ENCODE measurements around the gene SOX9. TPM values are rescaled to one million over a fixed set of nuclear protein-coding genes. Genes with fewer than 3 reads are reported as not detected.

Gene SOX9
- total and polyA plus RNA-seq, 4 donors, result 0.42 to 1.7 (median 0.99) TPM

GRCh38 chr17:72167593-72167992, 46.8 kb downstream of the SOX9 start:
- no peak overlapping the region for H3K9ac ChIP-seq (ENCODE audit: low read depth in 1 of 2, low read length in 2 of 2)
- H3K27ac ChIP-seq (ENCODE audit: low read depth in 1 of 2, low read length in 2 of 2), result no peak overlapping the region
- no peaks in the 10 kb centered on the region for H3K4me1 ChIP-seq (ENCODE audit: control insufficient read depth in 4 of 4, insufficient read depth in 4 of 4, low read length in 3 of 4)
- 74% methylated on average over 2 of the region's 2 CpGs for WGBS
- no peak for DNase-seq (ENCODE audit: low spot score)
- H3K27me3 ChIP-seq (ENCODE audit: control insufficient read depth in 4 of 4, insufficient read depth in 4 of 4, low read length in 3 of 4), result peaks cover 0 to 8% (median 0%) of the 10 kb centered on the region in 4 donors
- no peaks in the 10 kb centered on the region for H3K9me3 ChIP-seq (ENCODE audit: control insufficient read depth in 4 of 4, low read length in 3 of 4)
- no peak for TF ChIP-seq TAF1 (conservative IDR thresholded peaks at IDR 0.05)
- no peak overlapping the region for H3K4me3 ChIP-seq (ENCODE audit: low read depth in 1 of 3, low read length in 3 of 3)
- H3K36me3 ChIP-seq (ENCODE audit: control insufficient read depth in 4 of 4, insufficient read depth in 3 of 4, low read depth in 1 of 4, low read length in 3 of 4), result no peaks in the 10 kb centered on the region

DNA sequence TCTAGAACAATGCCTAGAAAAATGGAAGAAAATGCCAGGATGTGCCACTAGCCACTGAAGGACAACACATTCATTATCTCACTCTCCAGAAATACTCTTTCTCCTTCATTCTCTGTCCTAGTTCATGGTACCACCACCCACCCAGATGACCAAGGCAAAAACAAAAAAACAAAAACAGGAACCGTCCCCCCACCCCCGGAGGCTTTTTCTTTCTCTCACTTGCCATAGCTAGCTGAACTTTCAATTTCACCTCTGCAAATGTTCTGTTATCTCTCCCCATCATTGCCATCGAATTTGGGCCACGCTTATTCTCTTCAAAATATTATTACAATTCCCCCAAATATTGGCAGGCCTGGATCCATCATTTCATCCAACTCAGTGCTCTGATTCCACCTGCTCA, 49.0 kb downstream of the SOX9 start:
- TF ChIP-seq HNF4A (conservative IDR thresholded peaks at IDR 0.05) (no peak), ZBTB33 (IDR thresholded peaks at IDR 0.05) (no peak), ATF3 (IDR thresholded peaks at IDR 0.05) (no peak), SP1 (IDR thresholded peaks at IDR 0.05) (no peak), GABPA (IDR thresholded peaks at IDR 0.05 in 1 of 2, conservative IDR thresholded peaks at IDR 0.05 in 1 of 2) (no peak), YY1 (IDR thresholded peaks at IDR 0.05) (no peak), HNF4G (IDR thresholded peaks at IDR 0.05) (no peak), NR2F2 (IDR thresholded peaks at IDR 0.05) (no peak), CTCF (IDR thresholded peaks at IDR 0.05; ENCODE audit: low read depth, low read length, missing input control) (no peak), TAF1 (conservative IDR thresholded peaks at IDR 0.05) (no peak), EGR1 (IDR thresholded peaks at IDR 0.05; ENCODE audit: low read depth in 2 of 2) (no peak), RXRA (IDR thresholded peaks at IDR 0.05) (no peak), REST (IDR thresholded peaks at IDR 0.05) (no peak), RAD21 (IDR thresholded peaks at IDR 0.05) (no peak), JUND (IDR thresholded peaks at IDR 0.05) (no peak), FOXA1 (IDR thresholded peaks at IDR 0.05) (no peak), FOXA2 (IDR thresholded peaks at IDR 0.05) (no peak)
- TF ChIP-seq, protein P1, sequence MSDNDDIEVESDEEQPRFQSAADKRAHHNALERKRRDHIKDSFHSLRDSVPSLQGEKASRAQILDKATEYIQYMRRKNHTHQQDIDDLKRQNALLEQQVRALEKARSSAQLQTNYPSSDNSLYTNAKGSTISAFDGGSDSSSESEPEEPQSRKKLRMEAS (IDR thresholded peaks at IDR 0.05), result no peak
- H3K4me1 ChIP-seq (ENCODE audit: control insufficient read depth in 4 of 4, insufficient read depth in 4 of 4, low read length in 3 of 4), result no peaks in the 10 kb centered on the region
- H3K9me3 ChIP-seq (ENCODE audit: control insufficient read depth in 4 of 4, low read length in 3 of 4), result no peaks in the 10 kb centered on the region
- no peak overlapping the region for H3K27ac ChIP-seq (ENCODE audit: low read depth in 1 of 2, low read length in 2 of 2)
- peaks cover 0 to 8% (median 0%) of the 10 kb centered on the region in 4 donors for H3K27me3 ChIP-seq (ENCODE audit: control insufficient read depth in 4 of 4, insufficient read depth in 4 of 4, low read length in 3 of 4)
- no peak for DNase-seq (ENCODE audit: low spot score)
- H3K4me3 ChIP-seq (ENCODE audit: low read depth in 1 of 3, low read length in 3 of 3), result no peak overlapping the region
- no peak overlapping the region for H3K9ac ChIP-seq (ENCODE audit: low read depth in 1 of 2, low read length in 2 of 2)
- 73% methylated on average over 4 of the region's 4 CpGs for WGBS
- H3K36me3 ChIP-seq (ENCODE audit: control insufficient read depth in 4 of 4, insufficient read depth in 3 of 4, low read depth in 1 of 4, low read length in 3 of 4), result no peaks in the 10 kb centered on the region
